HG03442 (cell line): ENCODE results near the gene MAGEC3.
"Not testable (repeated sequence)": the region's sequence is repeated elsewhere in the genome, so short reads cannot be mapped to it uniquely, and the experiment has no call there.

Experiments used
- ATAC-seq: cut with Tn5 transposase; IDR thresholded peaks from one replicate; pipeline ENCODE4 v1.9.1; 2021; ENCODE audit warnings: mild to moderate bottlenecking, moderate library complexity; ENCODE audit not compliant: unreplicated experiment

The MAGEC3 gene, protein sequence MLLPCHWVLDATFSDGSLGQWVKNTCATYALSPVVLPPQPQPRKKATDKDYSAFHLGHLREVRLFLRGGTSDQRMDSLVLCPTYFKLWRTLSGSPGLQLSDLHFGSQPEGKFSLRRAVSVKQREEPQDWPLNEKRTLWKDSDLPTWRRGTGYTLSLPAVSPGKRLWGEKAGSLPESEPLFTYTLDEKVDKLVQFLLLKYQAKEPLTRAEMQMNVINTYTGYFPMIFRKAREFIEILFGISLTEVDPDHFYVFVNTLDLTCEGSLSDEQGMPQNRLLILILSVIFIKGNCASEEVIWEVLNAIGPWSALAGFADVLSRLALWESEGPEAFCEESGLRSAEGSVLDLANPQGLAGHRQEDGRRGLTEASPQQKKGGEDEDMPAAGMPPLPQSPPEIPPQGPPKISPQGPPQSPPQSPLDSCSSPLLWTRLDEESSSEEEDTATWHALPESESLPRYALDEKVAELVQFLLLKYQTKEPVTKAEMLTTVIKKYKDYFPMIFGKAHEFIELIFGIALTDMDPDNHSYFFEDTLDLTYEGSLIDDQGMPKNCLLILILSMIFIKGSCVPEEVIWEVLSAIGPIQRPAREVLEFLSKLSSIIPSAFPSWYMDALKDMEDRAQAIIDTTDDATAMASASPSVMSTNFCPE

GRCh38 chrX:141838016-141838415, at the start of gene MAGEC3:
Gene MAGEC3, plus strand, starts transcription at chrX:141838316. Its CDS starts 0 bp downstream, at chrX:141838316.
- ATAC-seq: no peak

GRCh38 chrX:141791856-141792255, 46.3 kb upstream of the MAGEC3 start:
- no peak for ATAC-seq

GRCh38 chrX:141811438-141811837, 26.7 kb upstream of the MAGEC3 start:
- no peak for ATAC-seq

- ATAC-seq: no peak
Observed at GRCh38 chrX:141814213-141814857, 23.8 kb upstream of the MAGEC3 start.

- ATAC-seq: no peak
Observed at GRCh38 chrX:141815904-141816303, 22.2 kb upstream of the MAGEC3 start.

- no peak for ATAC-seq
Observed at GRCh38 chrX:141832247-141832646, 5.9 kb upstream of the MAGEC3 start.

DNA sequence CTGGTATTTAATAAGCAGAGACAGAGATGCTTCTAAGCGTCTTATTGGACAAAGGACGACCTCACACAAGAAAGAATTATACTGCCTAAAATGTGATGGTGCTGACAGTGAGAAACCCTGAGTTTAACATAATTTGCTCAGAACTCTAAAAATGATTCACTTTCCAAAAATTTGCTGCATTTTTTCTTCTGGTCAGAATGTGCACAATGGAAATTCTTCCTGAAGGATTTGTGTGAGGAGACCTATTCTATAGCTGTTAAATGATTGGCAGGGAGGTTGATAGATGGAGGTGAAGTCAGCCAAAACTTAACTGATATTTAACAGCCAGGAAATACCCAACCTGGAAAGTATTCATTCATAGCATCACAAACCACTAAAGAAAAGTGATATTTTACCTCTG, 1.7 kb downstream of the MAGEC3 start:
- ATAC-seq: no peak

- no peak for ATAC-seq
Observed at GRCh38 chrX:141857479-141857878, 19.4 kb downstream of the MAGEC3 start.

- ATAC-seq: no peak
Observed at GRCh38 chrX:141879616-141880015, 41.5 kb downstream of the MAGEC3 start.

GRCh38 chrX:141888811-141889210, 50.7 kb downstream of the MAGEC3 start:
- ATAC-seq: not testable (repeated sequence)

DNA sequence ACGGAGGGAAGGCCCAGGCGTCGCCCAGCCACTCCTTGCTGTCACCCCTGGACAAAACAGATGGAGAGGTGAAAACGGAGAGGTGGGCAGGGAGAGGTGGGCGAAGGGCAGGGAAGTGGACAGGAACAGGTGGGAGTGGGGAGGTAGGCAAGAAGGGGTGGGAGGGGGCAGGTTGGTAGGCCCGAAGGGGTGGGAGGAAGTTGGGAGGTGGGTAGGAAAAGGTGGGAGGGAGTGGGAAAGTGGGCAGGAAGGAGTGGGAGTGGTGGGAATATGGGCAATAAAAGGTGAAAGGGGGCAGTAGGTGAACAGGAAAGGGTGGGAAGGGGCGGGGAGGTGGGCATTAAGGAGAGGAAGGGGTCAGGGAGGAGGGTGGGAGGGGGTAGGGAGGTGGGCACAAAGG, 56.6 kb downstream of the MAGEC3 start:
- ATAC-seq: no peak

GRCh38 chrX:141897690-141898089, 59.6 kb downstream of the MAGEC3 start:
- no peak for ATAC-seq

DNA sequence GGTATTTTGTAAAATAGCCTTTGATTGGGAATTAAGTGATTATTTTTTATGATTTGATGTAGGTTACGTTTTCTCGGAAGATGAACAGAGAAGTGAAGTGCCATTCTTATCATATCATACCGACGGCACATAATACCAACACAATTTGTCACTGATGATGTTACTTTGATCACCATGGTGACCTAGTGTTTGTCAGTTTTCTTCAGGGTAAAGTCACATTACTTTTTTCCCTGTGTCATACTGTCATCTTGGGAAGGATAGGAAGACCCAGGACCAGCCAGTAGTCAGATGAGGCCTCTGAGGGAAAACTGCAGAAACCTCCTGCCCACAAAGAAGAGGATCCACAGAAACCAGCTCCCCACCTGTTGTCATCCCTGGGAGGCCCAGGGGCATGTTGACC, 64.2 kb downstream of the MAGEC3 start:
- no peak for ATAC-seq

GRCh38 chrX:141903400-141904155, 65.5 kb downstream of the MAGEC3 start, which contains the start of gene MAGEC1:
Gene MAGEC1, plus strand, starts transcription at chrX:141903894. Its CDS starts 1,179 bp downstream, at chrX:141905073.
- no peak for ATAC-seq

- ATAC-seq: no peak
Observed at GRCh38 chrX:141904262-141904661, 66.1 kb downstream of the MAGEC3 start.

DNA sequence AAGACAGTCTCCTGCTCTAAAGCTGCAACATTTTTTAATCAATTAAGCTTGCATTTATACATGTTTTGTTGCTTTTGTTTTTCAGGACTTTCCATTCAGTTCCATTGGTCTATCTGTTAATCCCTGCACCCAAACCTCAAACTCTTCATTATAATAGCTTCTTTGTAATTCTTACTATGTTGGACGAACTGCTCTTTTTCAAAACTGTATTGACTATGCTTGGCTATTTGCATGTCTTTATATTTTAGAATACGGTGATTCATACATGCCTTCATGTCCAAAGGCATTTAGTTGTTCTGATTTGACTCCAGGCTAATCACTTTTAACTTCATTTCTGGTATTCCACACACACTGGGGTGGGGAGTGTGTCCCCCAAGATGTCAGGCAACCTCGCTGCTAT, 79.7 kb downstream of the MAGEC3 start:
- no peak for ATAC-seq

DNA sequence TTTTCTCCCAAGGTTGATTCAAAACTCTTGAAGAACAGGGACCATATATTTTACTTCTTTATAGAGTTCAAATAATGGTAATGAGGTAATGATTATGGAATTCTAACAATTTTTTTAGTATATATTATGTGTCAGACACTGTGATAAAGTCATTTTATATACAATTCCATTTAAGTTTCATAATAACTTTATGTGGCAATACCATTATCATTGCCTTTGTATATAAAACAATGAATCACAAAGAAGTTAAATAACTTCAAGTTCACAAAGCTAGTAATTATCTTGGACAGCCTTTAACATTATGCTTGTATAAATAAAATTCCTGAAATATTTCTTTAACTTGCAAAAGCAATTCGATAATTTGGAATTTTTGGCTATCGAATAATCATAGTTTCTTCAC, 86.2 kb downstream of the MAGEC3 start:
- ATAC-seq: no peak

DNA sequence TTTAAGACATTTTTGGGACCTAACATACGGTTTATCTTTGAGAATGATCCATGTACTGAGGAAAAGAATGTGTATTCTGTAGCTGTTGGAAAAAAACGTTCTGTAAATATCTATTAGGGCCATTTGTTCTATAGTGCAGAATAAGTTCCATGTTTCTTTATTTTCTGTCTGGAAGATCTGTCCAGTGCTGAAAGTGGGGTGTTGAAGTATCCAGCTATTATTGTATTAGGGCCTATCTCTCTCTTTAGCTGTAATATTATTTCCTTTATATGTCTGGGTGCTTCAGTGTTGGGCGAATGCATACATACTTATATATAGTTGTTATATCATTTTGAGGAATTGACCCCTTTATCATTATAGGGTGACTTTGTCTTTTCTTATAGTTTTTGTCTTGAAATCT, 90.3 kb downstream of the MAGEC3 start:
- no peak for ATAC-seq

DNA sequence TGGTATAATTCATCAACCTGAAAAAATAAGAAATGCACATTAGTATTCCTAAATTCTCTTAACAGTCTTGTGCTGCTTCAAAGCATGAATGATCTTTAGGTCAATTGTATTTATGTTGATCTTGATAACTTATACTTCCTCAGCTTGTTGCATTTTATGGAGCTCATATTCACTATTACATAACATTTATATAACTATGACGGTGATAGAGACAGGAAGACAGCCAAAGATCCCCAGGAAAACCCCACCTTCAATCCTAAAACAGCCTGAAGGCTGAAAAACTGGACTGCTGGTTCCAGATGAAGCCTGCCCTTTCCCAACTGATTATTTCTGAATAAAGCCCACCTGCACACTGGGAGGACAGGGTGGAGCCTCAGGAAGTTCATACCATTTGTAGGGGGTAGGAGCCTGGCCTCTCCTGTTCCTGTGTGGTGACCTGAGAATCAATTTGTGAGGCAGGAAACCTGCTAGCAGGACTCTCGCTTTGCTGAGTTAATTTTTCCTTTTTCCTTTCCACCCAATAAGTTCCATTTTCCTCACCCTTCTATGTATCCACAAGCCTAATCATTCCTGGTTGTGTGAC, 96.0 kb downstream of the MAGEC3 start:
- ATAC-seq: no peak

- ATAC-seq: no peak
Observed at GRCh38 chrX:141935645-141936044, 97.5 kb downstream of the MAGEC3 start.

DNA sequence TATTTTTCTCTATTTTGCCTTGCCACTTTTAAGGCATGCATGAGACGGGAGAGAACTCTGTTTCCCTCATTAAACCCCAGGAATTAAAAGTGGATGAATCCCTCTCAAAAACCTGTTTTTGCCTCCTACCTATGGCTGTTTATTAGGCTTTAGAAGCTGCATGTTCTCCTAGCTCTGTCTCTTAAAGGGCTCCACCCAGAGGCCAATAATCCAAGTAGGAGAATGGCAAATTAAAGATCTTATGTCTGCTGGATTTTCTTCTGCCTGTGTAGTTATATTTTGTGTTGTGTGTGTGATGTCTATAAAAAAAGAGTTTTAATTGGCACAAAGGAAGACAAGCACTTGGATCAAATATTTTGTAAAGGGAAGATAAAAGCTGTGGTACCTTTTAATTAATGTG, 98.0 kb downstream of the MAGEC3 start:
- no peak for ATAC-seq
